ENCODE results near the gene ACOX3.
"Not testable (repeated sequence)": the region's sequence is repeated elsewhere in the genome, so short reads cannot be mapped to it uniquely, and the experiment has no call there.

Gene ACOX3

DNA sequence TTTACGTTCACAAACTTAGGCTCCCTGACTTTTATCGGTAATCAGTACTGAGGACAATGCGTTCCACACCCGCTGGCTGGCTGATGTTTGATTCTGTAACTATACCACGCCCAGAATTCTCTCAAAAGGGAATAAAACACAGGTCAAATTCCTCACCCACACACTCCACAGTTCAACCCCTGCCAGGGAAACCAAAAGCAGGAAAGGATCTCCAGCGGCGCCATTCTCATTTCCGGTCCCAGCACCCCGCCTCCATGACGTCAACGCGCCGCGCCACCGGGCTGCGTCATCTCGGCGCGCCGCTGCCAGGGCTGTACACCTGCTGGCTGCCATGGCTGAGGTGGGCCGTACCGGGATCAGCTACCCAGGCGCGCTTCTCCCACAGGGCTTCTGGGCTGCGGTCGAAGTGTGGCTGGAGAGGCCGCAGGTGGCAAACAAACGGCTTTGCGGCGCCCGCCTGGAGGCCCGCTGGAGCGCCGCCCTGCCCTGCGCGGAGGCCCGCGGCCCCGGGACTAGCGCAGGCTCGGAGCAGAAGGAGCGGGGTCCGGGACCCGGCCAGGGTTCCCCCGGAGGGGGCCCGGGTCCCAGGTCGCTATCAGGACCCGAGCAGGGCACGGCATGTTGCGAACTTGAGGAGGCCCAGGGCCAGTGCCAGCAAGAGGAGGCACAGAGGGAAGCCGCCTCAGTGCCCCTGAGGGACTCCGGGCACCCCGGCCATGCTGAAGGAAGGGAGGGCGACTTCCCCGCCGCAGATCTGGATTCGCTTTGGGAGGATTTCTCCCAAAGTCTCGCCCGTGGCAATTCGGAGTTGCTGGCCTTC, at the start of gene ACOX3, which contains the start of gene TRMT44:
TSS of gene ACOX3 (minus strand) at position 232 of the 820 bp plus-strand sequence. CDS start 24,202 bp downstream, outside the sequence.
TSS of gene TRMT44 (plus strand) at position 286 of the 820 bp plus-strand sequence. CDS start at position 332, 46 bp downstream.
- Mint-ChIP-seq H3K27me3 (no peaks in the 10 kb centered on the region), H3K36me3 (ENCODE audit: insufficient read depth) (peaks cover 13% of the 10 kb centered on the region), H3K9me3 (no peaks in the 10 kb centered on the region), H3K4me3 (peak within 1 kb of the TSS; percentile 99), H3K27ac (ENCODE audit: low read depth) (peak within 1 kb of the TSS; percentile 99), H3K4me1 (peaks cover 75% of the 10 kb centered on the region)
- DNase-seq (ENCODE audit: low spot score in 2 of 2) (peak; percentile 96 to 99), ATAC-seq (replicated peaks; ENCODE audit: extremely low read depth, poor library complexity, severe bottlenecking) (peak; percentile 90)

DNA sequence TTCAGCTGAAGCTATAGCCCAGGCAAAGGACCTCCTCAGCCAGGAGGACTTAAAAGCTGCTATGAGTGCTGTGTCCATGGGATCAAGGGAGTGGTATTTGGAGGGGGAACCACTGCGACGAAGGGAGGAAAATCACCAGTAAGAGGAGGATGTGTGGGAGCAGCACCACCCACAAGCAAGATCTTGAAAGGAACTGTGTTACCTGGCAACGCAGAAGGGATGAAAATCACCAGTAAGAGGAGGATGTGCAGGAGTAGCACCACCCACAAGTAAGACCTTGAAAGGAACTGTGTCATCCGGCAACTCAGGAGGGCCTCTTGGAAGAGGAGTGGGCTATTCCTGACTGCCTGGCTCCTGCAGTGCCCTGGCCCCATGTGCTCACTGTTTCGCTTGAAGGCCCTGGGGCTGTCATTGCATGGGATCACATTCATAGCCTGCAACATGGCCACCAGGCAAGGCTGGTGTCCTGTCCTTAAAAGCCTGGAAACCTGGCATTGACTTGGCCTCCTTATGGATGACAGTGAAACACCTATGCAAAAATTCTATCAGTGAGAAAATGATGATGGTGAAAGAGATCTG, 48.4 kb upstream of the ACOX3 start:
- Mint-ChIP-seq H3K9me3 (no peaks in the 10 kb centered on the region), H3K4me3 (no peak overlapping the region), H3K36me3 (ENCODE audit: insufficient read depth) (no peaks in the 10 kb centered on the region), H3K27me3 (peaks cover 12% of the 10 kb centered on the region), H3K4me1 (no peaks in the 10 kb centered on the region), H3K27ac (ENCODE audit: low read depth) (no peak overlapping the region)
- ATAC-seq (replicated peaks; ENCODE audit: extremely low read depth, poor library complexity, severe bottlenecking), result no peak
- no peak for DNase-seq (ENCODE audit: low spot score in 2 of 2)

DNA sequence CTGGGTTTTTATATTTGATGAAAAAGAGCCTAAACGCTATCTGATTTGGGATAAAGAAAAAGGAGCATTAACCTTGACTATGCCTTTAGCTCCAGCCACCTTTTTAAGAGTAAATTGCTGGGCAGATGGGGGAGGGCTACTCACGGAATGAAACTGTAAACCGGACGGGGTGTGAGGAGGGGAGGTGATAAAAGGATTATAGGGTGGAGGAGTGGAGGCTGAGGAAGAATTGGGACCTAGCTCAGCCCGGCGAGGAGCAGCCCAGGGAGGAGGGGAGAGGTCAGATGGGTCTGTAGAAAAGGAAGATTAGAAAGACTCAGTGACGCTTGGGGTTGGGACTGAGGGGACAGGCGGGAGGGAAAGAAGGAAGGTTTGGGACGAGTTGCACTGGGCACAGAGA, 46.1 kb upstream of the ACOX3 start:
- not testable (repeated sequence) for H3K36me3 Mint-ChIP-seq (ENCODE audit: insufficient read depth); H3K4me3 Mint-ChIP-seq; H3K4me1 Mint-ChIP-seq; H3K27ac Mint-ChIP-seq (ENCODE audit: low read depth); H3K9me3 Mint-ChIP-seq; ATAC-seq (replicated peaks; ENCODE audit: extremely low read depth, poor library complexity, severe bottlenecking); DNase-seq (ENCODE audit: low spot score in 2 of 2)
- peaks cover 12% of the 10 kb centered on the region for H3K27me3 Mint-ChIP-seq

DNA sequence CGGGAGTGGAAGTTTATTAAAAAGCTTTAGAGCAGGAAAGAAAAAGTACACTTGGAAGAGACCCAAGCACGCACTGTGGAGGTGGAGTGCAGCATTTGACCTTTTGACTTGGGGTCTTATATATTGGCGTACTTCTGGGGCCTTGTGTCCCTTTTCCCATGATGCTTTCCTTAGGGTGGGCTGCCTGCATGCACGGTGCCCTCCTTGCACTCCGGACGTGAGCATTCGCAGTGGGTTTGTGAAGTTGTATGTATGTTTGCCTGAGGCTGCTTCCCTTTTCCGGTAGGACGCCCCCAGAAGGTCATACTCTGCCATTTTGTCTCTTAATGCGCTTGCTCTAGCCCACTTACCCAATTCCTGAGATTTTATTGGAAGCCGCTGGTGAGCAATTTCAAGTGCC, 39.7 kb upstream of the ACOX3 start:
- DNase-seq (ENCODE audit: low spot score in 2 of 2) (no peak), ATAC-seq (replicated peaks; ENCODE audit: extremely low read depth, poor library complexity, severe bottlenecking) (no peak)
- no peak overlapping the region for H3K27ac Mint-ChIP-seq (ENCODE audit: low read depth)
- H3K27me3 Mint-ChIP-seq, result peaks cover 12% of the 10 kb centered on the region
- H3K9me3 Mint-ChIP-seq, result no peaks in the 10 kb centered on the region
- H3K36me3 Mint-ChIP-seq (ENCODE audit: insufficient read depth), result peaks cover 13% of the 10 kb centered on the region
- H3K4me3 Mint-ChIP-seq, result no peak overlapping the region
- H3K4me1 Mint-ChIP-seq, result no peaks in the 10 kb centered on the region

DNA sequence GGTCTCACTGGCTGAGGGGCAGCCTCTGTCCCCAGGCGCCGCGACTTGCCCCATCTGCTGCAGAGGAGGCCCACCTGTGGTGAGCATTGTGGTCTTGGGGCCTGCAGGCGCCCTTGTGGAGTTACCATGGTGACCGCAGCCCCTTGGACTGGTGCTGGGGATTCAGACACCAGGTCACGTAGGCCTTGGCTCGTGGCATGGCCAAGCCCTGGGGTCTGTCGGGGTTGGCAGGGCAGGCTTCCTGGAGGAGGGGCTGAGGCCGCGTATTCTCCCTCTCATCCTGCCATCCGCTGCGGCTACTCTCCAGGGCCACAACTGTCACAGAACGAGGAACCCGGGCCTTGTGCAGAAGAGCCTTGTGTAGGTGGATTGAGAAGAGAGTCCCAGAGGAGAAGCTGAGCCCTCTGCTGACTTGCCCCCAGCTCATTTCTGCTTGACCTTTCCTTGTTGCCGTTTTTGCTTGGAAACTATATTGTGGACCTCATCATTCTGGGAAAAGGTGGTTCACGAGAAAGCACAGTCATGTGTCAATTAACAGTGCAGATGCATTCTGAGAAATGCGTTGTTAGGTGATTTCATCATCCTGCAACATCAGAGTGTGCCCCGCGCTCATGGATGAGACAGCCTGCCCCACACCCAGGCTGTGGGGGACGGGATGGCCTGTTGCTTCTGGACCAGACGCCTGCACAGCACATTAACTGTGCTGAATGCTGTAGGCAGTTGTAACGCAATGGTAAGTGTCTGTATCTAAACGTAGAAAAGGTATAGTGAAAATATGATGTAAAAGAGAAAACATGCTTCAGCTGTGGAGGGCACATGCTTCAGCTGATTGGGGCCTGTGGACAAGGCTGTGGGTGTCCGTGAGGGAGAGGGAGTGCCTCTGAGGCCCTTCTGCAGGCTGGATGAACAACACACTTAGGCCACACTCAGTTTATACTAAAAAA, 38.5 kb upstream of the ACOX3 start:
- H3K27me3 Mint-ChIP-seq, result peaks cover 1% of the 10 kb centered on the region
- no peaks in the 10 kb centered on the region for H3K9me3 Mint-ChIP-seq
- H3K36me3 Mint-ChIP-seq (ENCODE audit: insufficient read depth), result peaks cover 13% of the 10 kb centered on the region
- H3K4me1 Mint-ChIP-seq, result no peaks in the 10 kb centered on the region
- DNase-seq (ENCODE audit: low spot score in 2 of 2) (no peak), ATAC-seq (replicated peaks; ENCODE audit: extremely low read depth, poor library complexity, severe bottlenecking) (no peak)
- H3K4me3 Mint-ChIP-seq, result no peak overlapping the region
- H3K27ac Mint-ChIP-seq (ENCODE audit: low read depth), result no peak overlapping the region

DNA sequence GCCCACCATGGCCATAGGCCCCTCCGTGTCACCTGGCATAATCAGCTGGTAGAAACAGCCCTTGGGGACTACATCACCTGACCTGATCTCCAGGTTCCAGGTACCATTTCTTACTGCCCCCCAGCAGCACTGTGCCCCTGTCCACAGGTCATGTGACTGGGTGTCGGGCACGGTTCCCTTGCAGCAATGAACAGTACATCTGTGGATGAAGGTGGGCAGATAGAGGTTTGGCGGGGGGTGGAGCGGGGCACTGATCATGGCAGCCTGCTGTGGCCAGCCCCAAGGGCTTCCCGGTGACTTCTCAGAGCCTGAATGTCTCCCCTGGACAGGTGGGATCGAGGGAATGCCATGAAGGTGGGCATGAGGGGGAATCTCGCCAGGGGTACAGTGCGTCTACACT, 37.8 kb upstream of the ACOX3 start:
- no peak for DNase-seq (ENCODE audit: low spot score in 2 of 2)
- Mint-ChIP-seq H3K9me3 (no peaks in the 10 kb centered on the region), H3K4me3 (no peak overlapping the region), H3K36me3 (ENCODE audit: insufficient read depth) (peaks cover 13% of the 10 kb centered on the region), H3K4me1 (no peaks in the 10 kb centered on the region), H3K27ac (ENCODE audit: low read depth) (no peak overlapping the region), H3K27me3 (no peaks in the 10 kb centered on the region)
- no peak for ATAC-seq (replicated peaks; ENCODE audit: extremely low read depth, poor library complexity, severe bottlenecking)

DNA sequence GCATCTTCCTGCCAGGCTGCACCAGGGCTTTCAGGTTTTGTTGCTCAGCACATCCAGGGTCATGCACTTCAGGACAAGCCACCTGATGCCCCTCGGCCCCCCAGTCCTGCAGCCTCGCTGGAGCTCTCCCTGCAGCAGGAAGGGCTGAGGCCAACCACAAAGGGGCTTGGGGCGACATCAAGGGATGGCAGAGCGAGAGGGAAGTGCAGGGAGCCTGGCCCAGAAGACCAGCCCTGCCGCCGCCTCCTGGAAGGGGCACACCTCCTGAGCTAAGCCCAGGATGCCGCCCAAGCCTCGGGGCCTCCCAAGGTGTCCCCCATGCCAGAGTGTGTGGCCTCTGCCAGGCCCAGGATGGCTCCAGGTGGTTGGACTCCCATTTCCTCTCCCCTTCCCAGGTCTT, 37.2 kb upstream of the ACOX3 start:
- H3K27ac Mint-ChIP-seq (ENCODE audit: low read depth), result no peak overlapping the region
- DNase-seq (ENCODE audit: low spot score in 2 of 2), result no peak
- no peaks in the 10 kb centered on the region for H3K9me3 Mint-ChIP-seq
- H3K4me3 Mint-ChIP-seq, result no peak overlapping the region
- H3K4me1 Mint-ChIP-seq, result no peaks in the 10 kb centered on the region
- peaks cover 13% of the 10 kb centered on the region for H3K36me3 Mint-ChIP-seq (ENCODE audit: insufficient read depth)
- no peaks in the 10 kb centered on the region for H3K27me3 Mint-ChIP-seq
- no peak for ATAC-seq (replicated peaks; ENCODE audit: extremely low read depth, poor library complexity, severe bottlenecking)

DNA sequence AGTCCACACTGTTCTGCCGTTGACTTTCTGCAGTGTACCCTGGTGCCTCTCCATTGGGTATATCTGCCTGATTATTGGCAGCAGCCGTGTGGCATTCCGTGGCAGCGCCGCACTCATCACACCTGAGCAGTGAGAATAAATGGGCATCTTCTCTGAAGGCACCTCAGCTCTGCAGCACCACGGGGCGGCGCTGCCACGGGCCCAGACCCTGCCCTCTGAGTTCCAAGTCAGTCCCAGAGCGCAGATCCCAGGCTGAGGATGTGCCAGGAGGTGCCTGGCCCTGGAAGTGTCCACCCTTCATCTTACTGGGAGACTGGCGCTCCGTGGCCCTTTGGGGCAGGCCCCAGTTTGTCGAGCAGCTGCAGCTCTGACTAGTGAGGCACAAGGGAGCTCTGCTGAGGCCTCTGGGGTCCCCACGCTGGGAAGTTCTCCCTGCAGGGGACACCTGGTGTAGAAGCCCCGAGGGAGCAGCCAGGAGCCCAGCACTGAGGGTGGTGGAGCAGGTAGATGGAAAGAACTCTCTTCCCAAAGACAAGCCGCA, 36.6 kb upstream of the ACOX3 start:
- H3K9me3 Mint-ChIP-seq, result no peaks in the 10 kb centered on the region
- H3K27ac Mint-ChIP-seq (ENCODE audit: low read depth), result no peak overlapping the region
- no peak overlapping the region for H3K4me3 Mint-ChIP-seq
- H3K36me3 Mint-ChIP-seq (ENCODE audit: insufficient read depth), result peaks cover 13% of the 10 kb centered on the region
- H3K4me1 Mint-ChIP-seq, result peaks cover under 1% of the 10 kb centered on the region
- ATAC-seq (replicated peaks; ENCODE audit: extremely low read depth, poor library complexity, severe bottlenecking) (no peak), DNase-seq (ENCODE audit: low spot score in 2 of 2) (no peak)
- no peaks in the 10 kb centered on the region for H3K27me3 Mint-ChIP-seq

DNA sequence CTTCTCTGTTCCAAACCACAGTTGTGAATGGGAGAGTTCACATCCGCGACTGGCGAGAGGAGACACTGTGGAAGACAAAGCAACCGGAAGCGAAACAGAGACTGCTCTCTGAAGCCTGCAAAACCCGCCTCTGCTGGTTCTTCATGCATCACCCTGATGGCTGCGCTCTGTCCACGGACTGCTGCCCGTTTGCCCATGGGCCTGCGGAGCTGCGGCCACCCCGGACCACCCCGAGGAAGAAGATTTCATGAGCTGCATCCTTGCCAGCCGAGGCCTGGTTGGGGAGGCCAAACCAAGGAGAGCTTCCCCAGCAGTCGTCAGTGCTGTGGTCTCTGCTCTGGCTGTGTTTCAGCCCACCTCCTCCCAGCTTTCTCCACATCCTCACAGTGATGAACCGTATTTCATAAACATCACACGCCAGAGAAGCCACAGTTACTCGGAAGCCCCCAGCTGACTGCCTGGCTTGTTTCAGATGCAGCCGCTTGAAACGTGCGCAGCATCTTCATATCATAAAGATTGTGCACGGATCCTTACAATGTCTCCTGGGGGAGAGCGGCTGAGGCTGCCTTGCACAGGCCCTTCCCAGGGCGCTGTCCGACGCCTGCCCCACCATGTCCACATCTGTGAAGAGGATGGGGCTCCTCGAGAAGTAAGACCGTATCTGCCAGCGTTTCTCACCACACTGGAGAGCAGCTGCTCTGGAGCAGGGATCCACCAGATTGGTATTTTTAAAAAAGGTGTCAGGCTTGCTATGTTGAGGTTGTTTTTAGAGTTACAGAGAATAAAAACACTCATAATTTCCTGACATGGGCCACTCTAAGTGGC, 35.4 kb upstream of the ACOX3 start:
- Mint-ChIP-seq H3K4me3 (no peak overlapping the region), H3K36me3 (ENCODE audit: insufficient read depth) (peaks cover 15% of the 10 kb centered on the region), H3K9me3 (no peaks in the 10 kb centered on the region), H3K27ac (ENCODE audit: low read depth) (no peak overlapping the region), H3K4me1 (peaks cover 5% of the 10 kb centered on the region), H3K27me3 (no peaks in the 10 kb centered on the region)
- no peak for DNase-seq (ENCODE audit: low spot score in 2 of 2)
- no peak for ATAC-seq (replicated peaks; ENCODE audit: extremely low read depth, poor library complexity, severe bottlenecking)

DNA sequence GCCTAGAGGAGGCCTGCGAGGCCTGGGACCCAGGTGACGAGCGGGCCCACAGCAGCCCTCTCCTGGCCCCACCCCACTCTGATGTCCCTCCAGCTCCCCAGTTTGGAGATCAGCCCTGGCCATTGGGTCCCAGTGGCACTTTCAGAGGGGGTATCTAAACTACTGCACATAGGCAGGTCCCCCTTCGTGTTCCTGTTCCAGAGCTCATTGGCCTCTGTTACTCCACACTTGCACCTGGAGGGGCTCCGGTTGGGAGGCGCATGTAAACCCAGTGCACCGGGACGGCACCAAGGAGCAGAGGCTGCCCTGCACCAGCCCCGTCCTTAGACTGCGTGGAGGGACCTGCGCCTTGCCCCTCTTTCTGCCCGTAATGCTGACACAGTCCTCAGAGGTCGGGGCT, 34.3 kb upstream of the ACOX3 start:
- H3K4me3 Mint-ChIP-seq, result no peak overlapping the region
- H3K36me3 Mint-ChIP-seq (ENCODE audit: insufficient read depth), result peaks cover 13% of the 10 kb centered on the region
- ATAC-seq (replicated peaks; ENCODE audit: extremely low read depth, poor library complexity, severe bottlenecking), result no peak
- no peaks in the 10 kb centered on the region for H3K9me3 Mint-ChIP-seq
- peaks cover 5% of the 10 kb centered on the region for H3K4me1 Mint-ChIP-seq
- DNase-seq (ENCODE audit: low spot score in 2 of 2), result no peak
- no peaks in the 10 kb centered on the region for H3K27me3 Mint-ChIP-seq
- H3K27ac Mint-ChIP-seq (ENCODE audit: low read depth), result no peak overlapping the region

DNA sequence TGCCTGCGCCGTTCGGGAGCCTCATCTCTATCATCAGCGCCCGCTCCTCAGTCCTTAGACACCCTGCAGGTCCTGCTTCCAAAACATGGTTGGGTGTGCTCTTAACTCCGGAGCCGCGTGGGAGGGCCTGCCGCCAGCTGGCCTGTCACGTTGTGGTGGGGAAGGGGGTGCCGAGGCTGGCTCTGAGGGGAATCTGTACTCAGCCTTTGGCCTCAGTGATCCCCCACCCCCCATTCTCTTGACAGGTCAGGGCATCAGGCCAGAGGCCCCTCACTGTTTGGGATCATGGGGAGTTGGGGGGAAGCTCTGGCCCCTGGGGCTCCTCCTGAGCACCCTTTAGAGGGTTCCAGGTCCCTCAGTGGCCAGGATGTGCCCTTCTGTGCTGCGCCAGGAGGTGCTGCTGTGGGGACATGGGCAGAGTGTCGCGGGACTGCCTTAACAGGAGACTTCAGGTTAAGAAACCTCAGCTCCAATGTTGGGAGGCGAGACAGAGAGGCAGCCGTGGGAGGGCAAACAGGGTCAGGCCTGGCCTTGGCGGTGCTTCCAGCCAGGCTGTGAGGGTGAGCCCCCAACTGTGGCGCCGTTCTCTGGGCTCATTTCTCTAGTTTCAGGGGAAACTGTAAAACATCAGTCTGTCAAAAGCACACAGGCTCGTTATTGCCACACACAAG, 33.5 kb upstream of the ACOX3 start:
- Mint-ChIP-seq H3K27me3 (no peaks in the 10 kb centered on the region), H3K27ac (ENCODE audit: low read depth) (no peak overlapping the region), H3K4me3 (no peak overlapping the region), H3K36me3 (ENCODE audit: insufficient read depth) (peaks cover 12% of the 10 kb centered on the region), H3K9me3 (no peaks in the 10 kb centered on the region), H3K4me1 (peaks cover 8% of the 10 kb centered on the region)
- no peak for ATAC-seq (replicated peaks; ENCODE audit: extremely low read depth, poor library complexity, severe bottlenecking)
- DNase-seq (ENCODE audit: low spot score in 2 of 2), result no peak
